HL-60 (cell line): Measurements from ENCODE around the gene CRTC1.

Source experiments
- DNase-seq, 2 experiments: peaks; one replicate each; pipeline ENCODE4 v3.0.0-alpha.2; 2010 to 2020; ENCODE audit warnings: low read depth in 1 of 2, low spot score in 1 of 2
- H3K27ac ChIP-seq: fragments of 250-450 bp; sonication (Bioruptor Pico); replicated peaks from 2 replicates; pipeline ENCODE4 v1.5.1; 2020; ENCODE audit warnings: mild to moderate bottlenecking, moderate library complexity
- H3K27me3 ChIP-seq: fragments of 250-450 bp; sonication (Bioruptor Pico); 2 replicates; pipeline ENCODE4 v1.5.1; 2021; ENCODE audit warnings: mild to moderate bottlenecking, moderate library complexity; ENCODE audit not compliant: insufficient read depth, poor library complexity, severe bottlenecking
- H3K4me3 ChIP-seq: replicated peaks from 2 replicates; pipeline ENCODE4 v1.5.1; 2011; ENCODE audit warnings: mild to moderate bottlenecking, control low read depth, low read length; ENCODE audit not compliant: insufficient read depth
- GABPA ChIP-seq: IDR thresholded peaks from 2 replicates; pipeline ENCODE4 v1.6.1; 2012; ENCODE audit warnings: low read depth
- POLR2AphosphoS5 ChIP-seq: IDR thresholded peaks from 2 replicates; pipeline ENCODE4 v1.6.1; 2012; ENCODE audit warnings: low read depth
- SPI1 ChIP-seq: IDR thresholded peaks from 2 replicates; pipeline ENCODE4 v1.6.1; 2012; ENCODE audit warnings: low read depth, mild to moderate bottlenecking, borderline replicate concordance
- TF ChIP-seq, protein P1 (sequence below): IDR thresholded peaks from 2 replicates; pipeline ENCODE4 v1.6.1; 2012; ENCODE audit warnings: low read depth; ENCODE audit not compliant: insufficient replicate concordance
- TF ChIP-seq, protein P2 (sequence below): IDR thresholded peaks from one replicate; pipeline ENCODE4 v1.5.1; 2011; ENCODE audit warnings: low read length, control low read depth, inconsistent platforms; ENCODE audit not compliant: insufficient read depth

Gene CRTC1

DNA sequence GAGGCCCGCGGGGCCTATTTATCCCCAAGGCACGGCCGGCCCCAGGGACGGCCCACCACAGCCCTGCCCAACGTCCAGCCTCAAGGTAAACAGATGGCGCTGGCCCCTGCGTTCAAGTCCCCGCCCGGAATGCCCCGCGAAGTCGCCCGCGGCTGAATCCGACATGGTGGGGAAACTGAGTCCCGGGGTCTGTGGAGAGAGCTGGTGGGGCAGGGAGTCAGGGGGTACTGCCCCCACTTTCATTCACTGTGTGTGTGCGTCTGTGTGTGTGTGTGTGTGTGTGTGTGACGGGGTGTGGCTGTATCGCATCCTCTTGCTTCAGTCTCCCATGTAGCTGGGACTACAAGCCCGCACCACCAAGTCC is 107.8 kb downstream of the CRTC1 start:
- no peak for DNase-seq
- Histone ChIP-seq H3K27ac (no peak overlapping the region), H3K27me3 (peaks cover 74% of the 10 kb centered on the region), H3K4me3 (no peak overlapping the region)
- TF ChIP-seq GABPA (no peak), POLR2AphosphoS5 (no peak), SPI1 (no peak)
- TF ChIP-seq, protein P1, sequence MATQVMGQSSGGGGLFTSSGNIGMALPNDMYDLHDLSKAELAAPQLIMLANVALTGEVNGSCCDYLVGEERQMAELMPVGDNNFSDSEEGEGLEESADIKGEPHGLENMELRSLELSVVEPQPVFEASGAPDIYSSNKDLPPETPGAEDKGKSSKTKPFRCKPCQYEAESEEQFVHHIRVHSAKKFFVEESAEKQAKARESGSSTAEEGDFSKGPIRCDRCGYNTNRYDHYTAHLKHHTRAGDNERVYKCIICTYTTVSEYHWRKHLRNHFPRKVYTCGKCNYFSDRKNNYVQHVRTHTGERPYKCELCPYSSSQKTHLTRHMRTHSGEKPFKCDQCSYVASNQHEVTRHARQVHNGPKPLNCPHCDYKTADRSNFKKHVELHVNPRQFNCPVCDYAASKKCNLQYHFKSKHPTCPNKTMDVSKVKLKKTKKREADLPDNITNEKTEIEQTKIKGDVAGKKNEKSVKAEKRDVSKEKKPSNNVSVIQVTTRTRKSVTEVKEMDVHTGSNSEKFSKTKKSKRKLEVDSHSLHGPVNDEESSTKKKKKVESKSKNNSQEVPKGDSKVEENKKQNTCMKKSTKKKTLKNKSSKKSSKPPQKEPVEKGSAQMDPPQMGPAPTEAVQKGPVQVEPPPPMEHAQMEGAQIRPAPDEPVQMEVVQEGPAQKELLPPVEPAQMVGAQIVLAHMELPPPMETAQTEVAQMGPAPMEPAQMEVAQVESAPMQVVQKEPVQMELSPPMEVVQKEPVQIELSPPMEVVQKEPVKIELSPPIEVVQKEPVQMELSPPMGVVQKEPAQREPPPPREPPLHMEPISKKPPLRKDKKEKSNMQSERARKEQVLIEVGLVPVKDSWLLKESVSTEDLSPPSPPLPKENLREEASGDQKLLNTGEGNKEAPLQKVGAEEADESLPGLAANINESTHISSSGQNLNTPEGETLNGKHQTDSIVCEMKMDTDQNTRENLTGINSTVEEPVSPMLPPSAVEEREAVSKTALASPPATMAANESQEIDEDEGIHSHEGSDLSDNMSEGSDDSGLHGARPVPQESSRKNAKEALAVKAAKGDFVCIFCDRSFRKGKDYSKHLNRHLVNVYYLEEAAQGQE = no peak

DNA sequence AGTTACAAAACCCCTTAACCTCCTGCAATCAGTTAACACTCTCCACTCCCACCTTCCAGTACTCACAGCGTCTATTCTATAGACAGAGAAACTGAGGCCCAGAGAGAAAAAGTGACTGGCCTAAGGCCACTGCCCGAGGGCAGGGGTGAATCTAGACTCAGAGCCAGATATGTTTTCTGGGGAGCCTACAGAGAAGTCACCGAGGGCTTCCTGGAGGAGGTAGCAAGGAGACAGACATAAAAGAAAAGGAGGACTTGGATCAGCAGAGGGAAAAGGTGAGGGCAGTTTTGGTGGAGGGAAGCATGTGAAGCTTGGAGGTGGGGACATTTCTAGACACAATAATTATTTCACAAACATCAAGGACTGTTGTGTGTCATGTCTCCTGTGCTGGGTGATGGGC is 109.2 kb downstream of the CRTC1 start:
- TF ChIP-seq, protein P1 = no peak
- TF ChIP-seq GABPA (no peak), SPI1 (no peak), POLR2AphosphoS5 (no peak)
- TF ChIP-seq, protein P2, sequence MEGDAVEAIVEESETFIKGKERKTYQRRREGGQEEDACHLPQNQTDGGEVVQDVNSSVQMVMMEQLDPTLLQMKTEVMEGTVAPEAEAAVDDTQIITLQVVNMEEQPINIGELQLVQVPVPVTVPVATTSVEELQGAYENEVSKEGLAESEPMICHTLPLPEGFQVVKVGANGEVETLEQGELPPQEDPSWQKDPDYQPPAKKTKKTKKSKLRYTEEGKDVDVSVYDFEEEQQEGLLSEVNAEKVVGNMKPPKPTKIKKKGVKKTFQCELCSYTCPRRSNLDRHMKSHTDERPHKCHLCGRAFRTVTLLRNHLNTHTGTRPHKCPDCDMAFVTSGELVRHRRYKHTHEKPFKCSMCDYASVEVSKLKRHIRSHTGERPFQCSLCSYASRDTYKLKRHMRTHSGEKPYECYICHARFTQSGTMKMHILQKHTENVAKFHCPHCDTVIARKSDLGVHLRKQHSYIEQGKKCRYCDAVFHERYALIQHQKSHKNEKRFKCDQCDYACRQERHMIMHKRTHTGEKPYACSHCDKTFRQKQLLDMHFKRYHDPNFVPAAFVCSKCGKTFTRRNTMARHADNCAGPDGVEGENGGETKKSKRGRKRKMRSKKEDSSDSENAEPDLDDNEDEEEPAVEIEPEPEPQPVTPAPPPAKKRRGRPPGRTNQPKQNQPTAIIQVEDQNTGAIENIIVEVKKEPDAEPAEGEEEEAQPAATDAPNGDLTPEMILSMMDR = no peak
- Histone ChIP-seq H3K27ac (no peak overlapping the region), H3K27me3 (peaks cover 73% of the 10 kb centered on the region), H3K4me3 (no peak overlapping the region)
- DNase-seq = no peak

- DNase-seq = no peak
- H3K27me3 ChIP-seq = peaks cover 66% of the 10 kb centered on the region
- TF ChIP-seq, protein P1 = no peak
- TF ChIP-seq, protein P2 = no peak
- no peak for TF ChIP-seq GABPA
- no peak for TF ChIP-seq POLR2AphosphoS5
- no peak for TF ChIP-seq SPI1
- H3K4me3 ChIP-seq = no peak overlapping the region
- H3K27ac ChIP-seq = no peak overlapping the region
Observed at GRCh38 chr19:18793144-18794028, 109.9 kb downstream of the CRTC1 start.
